ENCODE results near the gene TRIM31.

- TF ChIP-seq EP300 (IDR thresholded peaks at IDR 0.05) (no peak), POLR2AphosphoS5 (IDR thresholded peaks at IDR 0.05) (no peak), POLR2A (IDR thresholded peaks at IDR 0.05; ENCODE audit: low read depth) (no peak)
These were observed 52.2 kb downstream of the TRIM31 start for GRCh38 chr6:30060606-30061091.

Measured in esophagus muscularis mucosa (tissue), 3 donors.